ENCODE results near the gene ATP9B. TPM values are rescaled to one million over a fixed set of nuclear protein-coding genes. Genes with fewer than 3 reads are reported as not detected.

ATP9B gene
- polyA plus RNA-seq, 4 donors: 4.3 to 19.6 (median 12.2) TPM

GRCh38 chr18:79047556-79048244 is 21.5 kb upstream of the ATP9B start:
- 91 to 92% (median 91%) methylated on average over 35 to 36 of the region's 36 CpGs for WGBS, 3 donors
- Histone ChIP-seq H3K9me3 (ENCODE audit: control insufficient read depth in 2 of 2, insufficient read depth in 1 of 2, low read depth in 1 of 2, low read length in 1 of 2) (no peaks in the 10 kb centered on the region), H3K27me3 (ENCODE audit: control insufficient read depth in 3 of 3, insufficient read depth in 3 of 3, low read length in 3 of 3) (no peaks in the 10 kb centered on the region), H3K4me1 (ENCODE audit: control insufficient read depth in 3 of 3, insufficient read depth in 2 of 3, low read depth in 1 of 3, low read length in 2 of 3) (no peaks in the 10 kb centered on the region), H3K4me3 (ENCODE audit: low read depth in 1 of 3, low read length in 3 of 3) (no peak overlapping the region), H3K27ac (ENCODE audit: low read depth in 1 of 3, low read length in 2 of 3) (no peak overlapping the region), H3K36me3 (ENCODE audit: control insufficient read depth in 3 of 3, insufficient read depth in 2 of 3, low read depth in 1 of 3, low read length in 3 of 3) (no peaks in the 10 kb centered on the region)
- DNase-seq (no peak), FAIRE-seq (no peak)

GRCh38 chr18:79048245-79048632 is 21.0 kb upstream of the ATP9B start:
- DNase-seq (no peak), FAIRE-seq (no peak)
- no peaks in the 10 kb centered on the region for H3K4me1 ChIP-seq (ENCODE audit: control insufficient read depth in 3 of 3, insufficient read depth in 2 of 3, low read depth in 1 of 3, low read length in 2 of 3)
- no peaks in the 10 kb centered on the region for H3K9me3 ChIP-seq (ENCODE audit: control insufficient read depth in 2 of 2, insufficient read depth in 1 of 2, low read depth in 1 of 2, low read length in 1 of 2)
- H3K27ac ChIP-seq (ENCODE audit: low read depth in 1 of 3, low read length in 2 of 3): no peak overlapping the region
- 80 to 91% (median 88%) methylated on average over 8 of the region's 8 CpGs for WGBS, 3 donors
- H3K36me3 ChIP-seq (ENCODE audit: control insufficient read depth in 3 of 3, insufficient read depth in 2 of 3, low read depth in 1 of 3, low read length in 3 of 3): no peaks in the 10 kb centered on the region
- no peaks in the 10 kb centered on the region for H3K27me3 ChIP-seq (ENCODE audit: control insufficient read depth in 3 of 3, insufficient read depth in 3 of 3, low read length in 3 of 3)
- no peak overlapping the region for H3K4me3 ChIP-seq (ENCODE audit: low read depth in 1 of 3, low read length in 3 of 3)

- no peaks in the 10 kb centered on the region for H3K9me3 ChIP-seq (ENCODE audit: control insufficient read depth in 2 of 2, insufficient read depth in 1 of 2, low read depth in 1 of 2, low read length in 1 of 2)
- H3K4me3 ChIP-seq (ENCODE audit: low read depth in 1 of 3, low read length in 3 of 3): no peak overlapping the region
- H3K4me1 ChIP-seq (ENCODE audit: control insufficient read depth in 3 of 3, insufficient read depth in 2 of 3, low read depth in 1 of 3, low read length in 2 of 3): no peaks in the 10 kb centered on the region
- FAIRE-seq: no peak
- H3K36me3 ChIP-seq (ENCODE audit: control insufficient read depth in 3 of 3, insufficient read depth in 2 of 3, low read depth in 1 of 3, low read length in 3 of 3): no peaks in the 10 kb centered on the region
- DNase-seq: no peak
- 77 to 93% (median 86%) methylated on average over 3 of the region's 3 CpGs for WGBS, 3 donors
- peaks cover 0 to 4% (median 0%) of the 10 kb centered on the region in 3 donors for H3K27me3 ChIP-seq (ENCODE audit: control insufficient read depth in 3 of 3, insufficient read depth in 3 of 3, low read length in 3 of 3)
- no peak overlapping the region for H3K27ac ChIP-seq (ENCODE audit: low read depth in 1 of 3, low read length in 2 of 3)
Observed at GRCh38 chr18:79049506-79049905, 19.7 kb upstream of the ATP9B start.

- no peak for FAIRE-seq
- 84 to 97% (median 85%) methylated on average over 5 of the region's 5 CpGs for WGBS, 3 donors
Observed at GRCh38 chr18:79050005-79050404, 19.2 kb upstream of the ATP9B start.

GRCh38 chr18:79056827-79057367 is 12.3 kb upstream of the ATP9B start:
- DNase-seq: no peak
- H3K36me3 ChIP-seq (ENCODE audit: control insufficient read depth in 3 of 3, insufficient read depth in 2 of 3, low read depth in 1 of 3, low read length in 3 of 3): no peaks in the 10 kb centered on the region
- H3K27me3 ChIP-seq (ENCODE audit: control insufficient read depth in 3 of 3, insufficient read depth in 3 of 3, low read length in 3 of 3): peaks cover 0 to 4% (median 0%) of the 10 kb centered on the region in 3 donors
- peaks cover 0 to 4% of the 10 kb centered on the region in 2 donors for H3K9me3 ChIP-seq (ENCODE audit: control insufficient read depth in 2 of 2, insufficient read depth in 1 of 2, low read depth in 1 of 2, low read length in 1 of 2)
- no peak for FAIRE-seq
- 91 to 94% (median 93%) methylated on average over 9 of the region's 9 CpGs for WGBS, 3 donors
- no peaks in the 10 kb centered on the region for H3K4me1 ChIP-seq (ENCODE audit: control insufficient read depth in 3 of 3, insufficient read depth in 2 of 3, low read depth in 1 of 3, low read length in 2 of 3)
- H3K27ac ChIP-seq (ENCODE audit: low read depth in 1 of 3, low read length in 2 of 3): no peak overlapping the region
- H3K4me3 ChIP-seq (ENCODE audit: low read depth in 1 of 3, low read length in 3 of 3): no peak overlapping the region

More at GRCh38 chr18:79050005-79050404, 19.2 kb upstream of the ATP9B start:
- no peak overlapping the region for H3K27ac ChIP-seq (ENCODE audit: low read depth in 1 of 3, low read length in 2 of 3)
- DNase-seq: no peak
- H3K9me3 ChIP-seq (ENCODE audit: control insufficient read depth in 2 of 2, insufficient read depth in 1 of 2, low read depth in 1 of 2, low read length in 1 of 2): no peaks in the 10 kb centered on the region
- no peak overlapping the region for H3K4me3 ChIP-seq (ENCODE audit: low read depth in 1 of 3, low read length in 3 of 3)
- peaks cover 0 to 4% (median 0%) of the 10 kb centered on the region in 3 donors for H3K27me3 ChIP-seq (ENCODE audit: control insufficient read depth in 3 of 3, insufficient read depth in 3 of 3, low read length in 3 of 3)
- H3K4me1 ChIP-seq (ENCODE audit: control insufficient read depth in 3 of 3, insufficient read depth in 2 of 3, low read depth in 1 of 3, low read length in 2 of 3): no peaks in the 10 kb centered on the region
- H3K36me3 ChIP-seq (ENCODE audit: control insufficient read depth in 3 of 3, insufficient read depth in 2 of 3, low read depth in 1 of 3, low read length in 3 of 3): no peaks in the 10 kb centered on the region

- FAIRE-seq (no peak), DNase-seq (no peak)
- Histone ChIP-seq H3K4me1 (ENCODE audit: control insufficient read depth in 3 of 3, insufficient read depth in 2 of 3, low read depth in 1 of 3, low read length in 2 of 3) (no peaks in the 10 kb centered on the region), H3K9me3 (ENCODE audit: control insufficient read depth in 2 of 2, insufficient read depth in 1 of 2, low read depth in 1 of 2, low read length in 1 of 2) (peaks cover 0 to 4% of the 10 kb centered on the region in 2 donors), H3K36me3 (ENCODE audit: control insufficient read depth in 3 of 3, insufficient read depth in 2 of 3, low read depth in 1 of 3, low read length in 3 of 3) (no peaks in the 10 kb centered on the region), H3K27ac (ENCODE audit: low read depth in 1 of 3, low read length in 2 of 3) (no peak overlapping the region), H3K4me3 (ENCODE audit: low read depth in 1 of 3, low read length in 3 of 3) (no peak overlapping the region), H3K27me3 (ENCODE audit: control insufficient read depth in 3 of 3, insufficient read depth in 3 of 3, low read length in 3 of 3) (peaks cover 0 to 4% (median 0%) of the 10 kb centered on the region in 3 donors)
- WGBS, 3 donors: 27 to 49% (median 48%) methylated on average over 2 of the region's 2 CpGs
Observed at GRCh38 chr18:79058007-79058406, 11.2 kb upstream of the ATP9B start.

GRCh38 chr18:79062806-79063205 is 6.4 kb upstream of the ATP9B start:
- H3K36me3 ChIP-seq (ENCODE audit: control insufficient read depth in 3 of 3, insufficient read depth in 2 of 3, low read depth in 1 of 3, low read length in 3 of 3): no peaks in the 10 kb centered on the region
- H3K27me3 ChIP-seq (ENCODE audit: control insufficient read depth in 3 of 3, insufficient read depth in 3 of 3, low read length in 3 of 3): no peaks in the 10 kb centered on the region
- 56 to 80% (median 69%) methylated on average over 9 of the region's 9 CpGs for WGBS, 3 donors
- no peaks in the 10 kb centered on the region for H3K9me3 ChIP-seq (ENCODE audit: control insufficient read depth in 2 of 2, insufficient read depth in 1 of 2, low read depth in 1 of 2, low read length in 1 of 2)
- DNase-seq: no peak
- no peak for FAIRE-seq
- no peak overlapping the region for H3K4me3 ChIP-seq (ENCODE audit: low read depth in 1 of 3, low read length in 3 of 3)
- H3K27ac ChIP-seq (ENCODE audit: low read depth in 1 of 3, low read length in 2 of 3): no peak overlapping the region
- no peaks in the 10 kb centered on the region for H3K4me1 ChIP-seq (ENCODE audit: control insufficient read depth in 3 of 3, insufficient read depth in 2 of 3, low read depth in 1 of 3, low read length in 2 of 3)

- DNase-seq: no peak
- no peak for FAIRE-seq
- no peaks in the 10 kb centered on the region for H3K36me3 ChIP-seq (ENCODE audit: control insufficient read depth in 3 of 3, insufficient read depth in 2 of 3, low read depth in 1 of 3, low read length in 3 of 3)
Observed at GRCh38 chr18:79064228-79064627, 5.0 kb upstream of the ATP9B start.

More at GRCh38 chr18:79064228-79064627, 5.0 kb upstream of the ATP9B start:
- Histone ChIP-seq H3K9me3 (ENCODE audit: control insufficient read depth in 2 of 2, insufficient read depth in 1 of 2, low read depth in 1 of 2, low read length in 1 of 2) (no peaks in the 10 kb centered on the region), H3K27me3 (ENCODE audit: control insufficient read depth in 3 of 3, insufficient read depth in 3 of 3, low read length in 3 of 3) (no peaks in the 10 kb centered on the region), H3K27ac (ENCODE audit: low read depth in 1 of 3, low read length in 2 of 3) (no peak overlapping the region), H3K4me1 (ENCODE audit: control insufficient read depth in 3 of 3, insufficient read depth in 2 of 3, low read depth in 1 of 3, low read length in 2 of 3) (no peaks in the 10 kb centered on the region), H3K4me3 (ENCODE audit: low read depth in 1 of 3, low read length in 3 of 3) (no peak overlapping the region)
- 81 to 84% (median 84%) methylated on average over 5 of the region's 5 CpGs for WGBS, 3 donors

All from small intestine (tissue), 7 donors.